Upper lobe of left lung (tissue), 4 donors: Measurements from ENCODE around the gene INTS4.

Experiments used
- EP300 ChIP-seq, 4 donors: sonication (generic); formaldehyde crosslinking; IDR thresholded peaks; one replicate each; pipeline ENCODE4 v1.5.1; 2017; ENCODE audit warnings: antibody characterized with exemption in 4 of 4, control low read depth in 2 of 4
- POLR2A ChIP-seq, 4 donors: fragments of 450-650 bp; IDR thresholded peaks; one replicate each; pipeline ENCODE4 v1.5.1; 2016 to 2017; ENCODE audit warnings: antibody characterized with exemption in 4 of 4, mild to moderate bottlenecking in 2 of 4
- POLR2AphosphoS5 ChIP-seq, 2 donors: sonication (generic); formaldehyde crosslinking; IDR thresholded peaks; one replicate each; pipeline ENCODE4 v1.5.1; 2017; ENCODE audit warnings: antibody characterized with exemption in 2 of 2
- TF ChIP-seq, protein P1 (sequence below), 6 experiments: fragments of 450-650 bp in 4 of 6; fragments of 200-600 bp in 2 of 6; sonication (generic) in 2 of 6; IDR thresholded peaks; one replicate each; pipeline ENCODE4 v1.5.1; 2016 to 2019; ENCODE audit warnings: antibody characterized with exemption in 6 of 6

DNA sequence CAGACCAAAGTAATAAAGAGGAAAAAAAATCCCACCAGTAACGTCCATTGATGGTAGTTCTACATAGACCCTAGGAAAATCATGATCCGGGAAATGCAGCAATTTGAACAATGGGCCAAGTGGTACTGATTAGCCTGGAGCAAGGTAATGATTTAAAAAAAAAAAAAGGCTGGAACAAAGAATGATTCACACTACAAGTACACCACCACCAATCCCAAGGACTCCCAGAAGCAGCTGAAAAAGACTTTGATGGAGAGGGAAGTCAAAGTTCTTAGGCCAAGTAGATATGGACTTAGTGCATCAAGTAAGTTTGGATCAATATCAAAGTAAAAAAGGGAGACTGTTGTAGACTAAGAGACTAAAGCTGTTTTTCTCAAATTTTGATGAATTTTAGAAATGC, 16.8 kb upstream of the INTS4 start:
- TF ChIP-seq EP300 (IDR thresholded peaks at IDR 0.05) (no peak), POLR2AphosphoS5 (IDR thresholded peaks at IDR 0.05) (no peak), POLR2A (IDR thresholded peaks at IDR 0.05) (no peak)
- TF ChIP-seq, protein P1, sequence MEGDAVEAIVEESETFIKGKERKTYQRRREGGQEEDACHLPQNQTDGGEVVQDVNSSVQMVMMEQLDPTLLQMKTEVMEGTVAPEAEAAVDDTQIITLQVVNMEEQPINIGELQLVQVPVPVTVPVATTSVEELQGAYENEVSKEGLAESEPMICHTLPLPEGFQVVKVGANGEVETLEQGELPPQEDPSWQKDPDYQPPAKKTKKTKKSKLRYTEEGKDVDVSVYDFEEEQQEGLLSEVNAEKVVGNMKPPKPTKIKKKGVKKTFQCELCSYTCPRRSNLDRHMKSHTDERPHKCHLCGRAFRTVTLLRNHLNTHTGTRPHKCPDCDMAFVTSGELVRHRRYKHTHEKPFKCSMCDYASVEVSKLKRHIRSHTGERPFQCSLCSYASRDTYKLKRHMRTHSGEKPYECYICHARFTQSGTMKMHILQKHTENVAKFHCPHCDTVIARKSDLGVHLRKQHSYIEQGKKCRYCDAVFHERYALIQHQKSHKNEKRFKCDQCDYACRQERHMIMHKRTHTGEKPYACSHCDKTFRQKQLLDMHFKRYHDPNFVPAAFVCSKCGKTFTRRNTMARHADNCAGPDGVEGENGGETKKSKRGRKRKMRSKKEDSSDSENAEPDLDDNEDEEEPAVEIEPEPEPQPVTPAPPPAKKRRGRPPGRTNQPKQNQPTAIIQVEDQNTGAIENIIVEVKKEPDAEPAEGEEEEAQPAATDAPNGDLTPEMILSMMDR (IDR thresholded peaks at IDR 0.05), result no peak
